Activated CD8-positive, alpha-beta memory T cell treated with anti-CD3 and anti-CD28 coated beads for 1 hour (primary cell): Measurements from ENCODE around the gene YBEY.
"Not testable (repeated sequence)": the region's sequence is repeated elsewhere in the genome, so short reads cannot be mapped to it uniquely, and the experiment has no call there.

ENCODE experiments used
- DNase-seq, 2 donors: peaks; one replicate each; pipeline ENCODE4 v3.0.0-alpha.2; 2020; ENCODE audit warnings: low read depth in 1 of 2; ENCODE audit errors: extremely low read depth in 1 of 2

YBEY gene

GRCh38 chr21:46285761-46286647 lies at the start of gene YBEY:
Gene YBEY (plus strand): TSS chr21:46286342. CDS start chr21:46286914, 572 bp downstream.
- peak; percentile 47 to 78 for DNase-seq

- no peak for DNase-seq
Measured at GRCh38 chr21:46237474-46237873, 48.7 kb upstream of the YBEY start.

GRCh38 chr21:46239817-46240325 lies 46.3 kb upstream of the YBEY start:
- DNase-seq = no peak

- not testable (repeated sequence) for DNase-seq
Measured at GRCh38 chr21:46241577-46241976, 44.6 kb upstream of the YBEY start.

- DNase-seq = no peak
Measured at GRCh38 chr21:46243325-46243724, 42.8 kb upstream of the YBEY start.

- no peak for DNase-seq
Measured at GRCh38 chr21:46243960-46244361, 42.2 kb upstream of the YBEY start.

- no peak for DNase-seq
Measured at GRCh38 chr21:46244602-46245001, 41.5 kb upstream of the YBEY start.

- DNase-seq = no peak
Measured at GRCh38 chr21:46245213-46245915, 40.8 kb upstream of the YBEY start.

GRCh38 chr21:46246345-46246744 lies 39.8 kb upstream of the YBEY start:
- no peak for DNase-seq

- DNase-seq = no peak
Measured at GRCh38 chr21:46247699-46248421, 38.3 kb upstream of the YBEY start.

- no peak for DNase-seq
Measured at GRCh38 chr21:46248422-46248782, 37.7 kb upstream of the YBEY start.

- DNase-seq = no peak
Measured at GRCh38 chr21:46248827-46249226, 37.3 kb upstream of the YBEY start.

- no peak for DNase-seq
Measured at GRCh38 chr21:46250146-46250725, 35.9 kb upstream of the YBEY start.

GRCh38 chr21:46252840-46253239 lies 33.3 kb upstream of the YBEY start:
- DNase-seq = no peak

- no peak for DNase-seq
Measured at GRCh38 chr21:46253610-46254124, 32.5 kb upstream of the YBEY start.

- no peak for DNase-seq
Measured at GRCh38 chr21:46254208-46254975, 31.8 kb upstream of the YBEY start.

GRCh38 chr21:46255166-46255565 lies 31.0 kb upstream of the YBEY start:
- DNase-seq = no peak

- DNase-seq = no peak
Measured at GRCh38 chr21:46255758-46256337, 30.3 kb upstream of the YBEY start.

- no peak for DNase-seq
Measured at GRCh38 chr21:46256501-46256994, 29.6 kb upstream of the YBEY start.
